AG20443 (cell line): Measurements from ENCODE around the gene ARMH1.

ENCODE experiments used
- DNase-seq: peaks from one replicate; pipeline ENCODE4 v3.0.0; 2012; ENCODE audit warnings: low spot score, mixed read lengths

Gene ARMH1

DNA sequence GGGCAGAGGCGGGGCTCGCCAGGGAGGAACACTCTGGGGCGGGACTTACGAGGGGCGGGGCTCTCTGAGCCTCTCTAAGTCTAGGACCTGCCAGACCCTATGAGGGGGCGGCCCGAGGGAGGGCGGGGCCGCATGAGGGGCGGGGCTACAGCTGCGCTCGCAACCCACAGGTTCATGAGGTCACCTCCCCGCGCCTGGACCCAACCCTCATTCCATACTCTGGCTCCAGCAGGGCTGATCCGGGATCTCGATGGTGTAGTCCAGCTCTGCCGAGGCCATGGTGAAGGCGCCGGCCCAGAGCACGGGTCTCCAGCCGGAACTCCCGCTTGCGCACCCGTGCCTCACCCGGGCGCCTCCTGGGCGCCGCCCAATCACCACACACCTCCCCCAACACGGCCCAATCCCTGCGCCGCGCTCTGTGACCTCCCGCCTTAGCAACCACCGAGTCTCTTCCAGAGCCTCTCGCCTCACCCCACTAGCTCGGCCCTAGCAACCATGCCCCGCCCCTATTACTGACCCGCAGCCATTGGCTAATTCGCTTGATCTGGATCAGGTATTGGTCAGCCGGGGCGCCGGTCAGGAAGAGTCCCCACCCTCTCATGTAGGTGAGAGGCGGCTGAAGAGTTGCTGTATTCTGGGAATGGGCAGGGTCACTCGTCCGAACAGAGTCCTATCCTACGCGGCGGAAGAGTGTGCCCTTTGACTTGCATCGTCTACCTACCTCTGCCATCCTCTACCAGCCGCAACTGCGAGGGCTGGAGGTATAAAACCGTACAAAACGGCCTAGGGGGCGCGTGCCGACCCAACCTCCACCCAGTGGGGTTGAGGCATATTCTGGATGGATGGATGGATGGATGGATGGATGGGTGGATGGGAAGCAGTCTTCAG is at the start of gene ARMH1, which contains the start of gene TMEM53:
Gene ARMH1 (plus strand): TSS at position 602 of the 888 bp plus-strand sequence. CDS start 14,984 bp downstream, outside the sequence.
Gene TMEM53 (minus strand): TSS at position 369 of the 888 bp plus-strand sequence. CDS start 90 bp downstream, at position 279.
- DNase-seq, result peak; percentile 98

GRCh38 chr1:44625348-44625747 is 49.2 kb upstream of the ARMH1 start:
- DNase-seq, result no peak

DNA sequence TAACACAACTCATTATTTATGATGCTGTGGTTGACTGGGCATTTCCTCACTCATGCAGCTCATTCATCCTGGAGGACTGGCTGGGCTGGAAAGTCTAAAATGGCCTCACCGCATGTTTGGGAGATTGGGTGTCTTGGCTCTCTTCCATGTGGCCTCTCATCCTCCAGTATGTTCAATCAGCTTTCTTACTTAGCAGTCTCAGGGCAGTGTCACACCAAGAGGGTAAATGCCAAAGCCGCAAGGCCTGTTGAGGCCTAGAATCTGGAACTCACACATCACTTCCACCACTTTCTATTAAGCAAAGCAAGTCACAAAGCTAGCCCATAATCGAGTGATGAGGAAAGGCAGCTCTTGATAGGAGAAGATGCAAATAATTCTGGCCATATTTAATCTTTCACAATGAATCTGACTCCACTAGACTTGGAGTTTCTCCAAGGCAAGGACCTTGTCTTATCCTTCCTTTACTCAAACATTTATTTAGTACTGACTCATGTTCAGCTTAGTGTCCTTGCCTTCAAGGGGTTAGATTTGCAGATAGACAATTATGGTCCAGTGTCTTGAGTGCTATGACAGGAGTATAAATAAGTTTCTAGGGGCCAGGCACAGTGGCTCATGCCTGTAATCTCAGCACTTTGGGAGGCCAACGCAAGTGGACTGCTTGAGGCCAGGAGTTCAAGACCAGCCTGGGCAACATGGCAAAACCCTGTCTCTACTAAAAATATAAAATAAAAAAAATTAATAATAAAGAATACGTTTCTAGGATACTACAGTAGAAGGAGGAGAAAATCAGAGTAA is 45.4 kb upstream of the ARMH1 start:
- DNase-seq, result peak; percentile 71

DNA sequence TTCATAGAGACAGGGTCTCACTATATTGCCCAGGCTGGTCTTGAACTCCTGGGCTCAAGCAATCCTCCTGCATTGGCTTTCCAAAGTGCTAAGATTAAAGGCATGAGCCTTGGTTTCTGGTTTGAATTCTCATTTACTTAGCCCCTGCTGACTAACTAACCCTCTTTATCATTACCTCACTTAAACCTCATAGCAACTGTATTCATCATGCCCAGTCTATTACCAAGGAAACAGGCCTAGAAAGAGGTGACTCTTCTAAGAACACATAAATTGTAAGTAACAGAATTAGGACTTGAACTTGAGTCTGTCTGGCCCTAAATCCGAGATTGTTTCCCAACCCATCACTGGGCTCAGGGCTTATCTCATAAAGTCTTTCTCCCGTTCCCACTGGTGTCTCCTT is 44.4 kb upstream of the ARMH1 start:
- DNase-seq, result peak; percentile 28

DNA sequence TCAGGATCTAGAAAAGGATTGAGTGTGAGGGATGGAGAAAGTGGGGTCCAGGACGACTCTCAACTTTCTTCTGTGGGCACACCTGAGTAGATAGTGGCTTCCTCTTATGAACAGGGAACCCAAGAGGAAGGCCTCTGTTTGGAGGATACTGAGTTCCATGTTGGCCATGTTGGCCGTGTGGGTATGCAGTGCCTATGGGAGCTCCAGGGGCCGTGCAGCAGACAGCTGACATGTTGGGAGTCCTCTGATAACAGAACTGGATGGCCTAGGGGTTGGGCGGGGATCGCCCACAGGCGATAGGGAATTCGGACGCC is 43.2 kb upstream of the ARMH1 start:
- no peak for DNase-seq

DNA sequence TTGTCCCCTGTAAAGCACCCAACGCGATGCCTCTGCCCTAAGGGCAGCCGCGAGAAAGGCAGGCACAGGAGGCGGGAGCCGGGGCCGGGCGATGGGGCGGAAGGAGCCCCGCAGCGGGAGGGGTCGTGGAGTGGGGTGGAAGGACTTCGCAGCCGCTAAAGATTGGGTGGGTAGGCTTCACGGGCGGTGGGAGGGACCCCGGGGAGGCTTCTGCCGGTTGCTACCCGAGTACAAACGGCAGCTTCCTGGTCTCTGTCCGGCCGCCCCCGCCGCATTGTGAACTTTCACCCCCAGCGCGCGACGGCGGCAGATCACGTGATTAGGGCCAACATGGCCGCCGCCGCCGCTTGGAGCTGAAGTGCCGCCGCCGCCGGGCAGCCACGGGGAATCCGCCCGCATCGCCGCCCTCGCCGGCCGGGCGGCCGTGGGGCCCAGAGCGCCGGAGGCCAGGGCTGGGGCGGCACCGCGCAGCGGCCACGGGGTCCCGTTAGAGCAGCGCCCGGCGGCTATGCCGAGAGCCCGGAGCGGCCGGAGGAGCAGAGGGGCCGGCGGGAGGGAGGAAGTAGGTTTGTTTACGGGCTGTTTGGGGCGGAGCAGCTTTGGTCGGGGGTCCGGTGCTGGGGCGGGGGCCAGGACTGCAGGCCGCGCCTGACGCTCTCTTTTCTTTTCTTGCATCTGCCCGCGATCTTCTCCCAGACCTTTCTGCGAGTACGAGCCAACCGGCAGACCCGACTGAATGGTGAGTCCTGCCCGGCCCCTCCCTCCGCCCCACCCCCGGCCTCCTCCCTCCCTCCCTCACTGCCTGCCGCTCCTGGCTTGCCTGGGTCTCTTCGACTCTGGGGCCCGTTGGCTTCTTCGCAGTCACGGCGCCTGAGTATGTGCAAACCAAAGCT is 42.6 kb upstream of the ARMH1 start:
- peak; percentile 95 for DNase-seq

DNA sequence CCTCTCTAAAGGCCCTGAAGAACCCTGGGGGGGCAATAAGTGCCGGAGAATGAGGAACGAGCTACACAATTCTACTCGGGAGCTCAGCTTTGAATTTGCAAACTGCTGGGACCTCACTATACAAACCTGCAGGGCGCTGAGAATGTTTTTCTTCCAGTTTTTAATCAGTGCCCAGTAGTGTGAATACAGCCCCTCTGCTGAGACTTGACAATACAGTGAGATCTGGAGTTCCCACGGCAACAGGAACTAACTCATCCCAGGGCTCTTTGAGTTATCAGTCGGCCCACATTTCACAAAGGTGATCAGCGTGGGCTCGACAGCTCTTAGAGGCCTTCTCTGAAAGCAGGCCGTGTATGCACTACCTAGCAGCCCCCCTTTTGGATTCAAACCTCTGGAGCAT is 41.9 kb upstream of the ARMH1 start:
- no peak for DNase-seq

DNA sequence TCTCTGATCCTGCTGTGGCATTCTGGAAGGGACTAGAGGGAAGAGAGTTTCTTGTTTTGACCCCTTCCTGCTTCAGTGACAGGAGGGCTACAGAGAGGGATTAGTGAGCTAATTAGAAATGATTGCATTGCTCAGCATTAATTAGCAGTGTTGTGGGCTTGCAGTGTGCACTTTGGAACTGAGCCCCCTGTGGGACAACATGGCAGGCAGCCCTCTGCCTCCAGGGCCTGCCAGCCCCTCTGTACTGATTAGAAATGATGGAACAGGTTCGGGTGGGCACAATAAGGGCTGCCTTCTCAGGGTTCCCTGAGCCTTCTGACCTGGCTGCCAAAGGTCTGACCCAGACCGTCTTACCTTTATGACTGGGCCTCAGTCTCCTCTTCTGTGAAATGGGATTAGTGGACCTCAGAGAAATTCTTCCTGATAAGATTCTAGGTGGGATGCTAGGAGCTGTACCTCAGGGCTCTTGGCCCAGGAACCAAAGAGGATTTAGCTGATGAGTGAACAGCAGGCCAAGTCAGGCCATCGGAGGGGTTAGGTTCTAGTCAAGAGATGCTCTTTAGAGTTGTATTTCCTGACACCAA is 39.8 kb upstream of the ARMH1 start:
- no peak for DNase-seq

GRCh38 chr1:44635439-44635838 is 39.1 kb upstream of the ARMH1 start:
- no peak for DNase-seq

GRCh38 chr1:44636083-44636687 is 38.3 kb upstream of the ARMH1 start:
- no peak for DNase-seq

DNA sequence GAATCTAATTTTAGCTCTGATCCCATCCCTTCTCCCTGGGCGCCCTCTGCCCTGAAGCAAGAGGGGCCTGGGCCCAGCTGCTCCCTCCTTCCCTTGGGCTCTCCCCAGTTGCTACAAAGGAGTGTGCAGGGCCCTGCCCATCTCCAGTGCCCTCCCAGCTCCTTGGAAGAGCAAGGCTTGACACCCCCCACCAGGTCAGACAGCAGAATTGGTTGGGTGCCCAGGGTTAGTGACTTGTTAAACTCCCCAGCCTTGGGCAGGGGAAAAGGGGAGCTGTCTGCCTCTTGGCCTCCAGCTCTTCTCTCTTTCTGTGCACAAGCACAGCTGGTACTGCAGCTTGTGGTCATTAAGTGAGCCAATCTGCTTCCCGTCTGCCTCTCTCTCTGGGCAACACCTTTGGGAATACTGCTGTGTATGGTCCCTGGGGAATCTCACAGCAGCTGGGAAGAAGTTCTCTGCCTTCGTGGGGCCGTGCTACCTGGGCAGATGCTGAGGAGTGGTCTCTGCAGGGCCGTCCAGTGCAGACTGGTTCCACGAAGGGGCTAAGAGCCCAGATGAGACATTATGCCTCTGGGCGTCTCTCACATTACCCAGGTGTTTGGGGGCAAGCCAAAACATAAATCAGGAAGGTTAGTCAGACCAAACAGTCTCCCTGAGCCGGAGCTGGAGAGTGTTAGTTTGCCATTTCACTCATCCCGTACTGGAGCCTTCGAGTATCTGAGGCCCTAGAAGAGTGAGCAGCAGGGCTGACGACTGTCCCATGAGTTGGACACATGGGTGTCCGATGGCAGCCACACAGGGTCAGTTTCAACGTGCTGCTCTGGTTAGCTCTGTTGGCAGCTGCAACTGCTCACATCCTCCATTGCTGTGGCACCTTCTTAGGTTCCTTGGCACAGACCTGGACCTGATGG is 37.6 kb upstream of the ARMH1 start:
- DNase-seq, result no peak

GRCh38 chr1:44637702-44638411 is 36.7 kb upstream of the ARMH1 start:
- DNase-seq, result no peak

DNA sequence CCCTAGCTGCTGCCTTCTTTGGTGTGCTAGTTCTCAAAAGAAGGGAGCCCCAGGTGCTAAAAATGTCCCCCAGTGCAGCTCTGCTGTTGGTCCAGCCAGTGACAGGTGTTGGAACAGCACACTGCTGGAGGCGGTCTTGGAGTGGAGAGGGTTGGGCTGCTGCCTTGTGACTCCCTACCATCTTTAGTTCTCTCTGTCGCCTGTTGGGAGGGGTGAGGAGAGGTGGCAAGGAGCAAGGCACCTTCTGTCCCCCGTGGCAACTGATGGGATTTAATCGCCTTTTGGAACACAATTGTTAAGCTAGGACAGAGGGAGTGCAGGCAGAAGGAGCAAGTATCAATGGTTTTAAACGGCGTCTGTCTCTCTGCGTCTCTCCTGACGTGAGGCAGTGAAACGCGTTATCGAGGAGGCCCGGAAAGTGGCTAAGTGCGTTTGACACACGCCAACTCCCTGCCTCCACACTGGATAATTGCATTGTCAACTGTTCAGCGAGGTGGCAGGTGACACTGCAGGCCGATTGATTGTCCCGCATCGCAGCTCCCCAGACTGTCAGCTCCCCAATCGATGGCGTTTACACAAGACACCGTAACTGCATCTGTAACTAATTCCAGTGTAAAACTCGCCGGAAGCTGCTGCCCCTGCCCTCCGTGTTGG is 34.2 kb upstream of the ARMH1 start:
- DNase-seq, result no peak

- no peak for DNase-seq
Measured at GRCh38 chr1:44641126-44642102, 33.1 kb upstream of the ARMH1 start.

DNA sequence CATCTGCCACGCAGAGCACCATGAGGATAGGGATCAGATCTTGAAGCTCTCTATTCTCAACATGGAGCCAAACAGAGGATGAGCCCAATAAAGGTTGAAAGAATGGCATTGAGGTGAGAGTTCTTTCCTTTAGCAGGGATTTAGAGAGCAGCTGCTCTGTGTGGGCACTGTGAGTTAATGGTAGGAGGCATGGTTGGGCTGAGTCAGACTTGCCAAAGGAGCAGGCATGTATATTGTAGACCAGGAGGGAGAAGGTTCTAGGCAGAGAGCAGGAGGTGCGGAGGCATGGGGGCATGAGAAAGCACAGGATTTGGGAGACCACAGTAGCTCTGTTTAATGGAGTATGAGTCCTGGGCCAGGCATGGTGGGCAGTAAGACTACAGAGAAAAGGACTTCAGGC is 32.3 kb upstream of the ARMH1 start:
- DNase-seq, result no peak

GRCh38 chr1:44642925-44643324 is 31.6 kb upstream of the ARMH1 start:
- DNase-seq, result no peak

DNA sequence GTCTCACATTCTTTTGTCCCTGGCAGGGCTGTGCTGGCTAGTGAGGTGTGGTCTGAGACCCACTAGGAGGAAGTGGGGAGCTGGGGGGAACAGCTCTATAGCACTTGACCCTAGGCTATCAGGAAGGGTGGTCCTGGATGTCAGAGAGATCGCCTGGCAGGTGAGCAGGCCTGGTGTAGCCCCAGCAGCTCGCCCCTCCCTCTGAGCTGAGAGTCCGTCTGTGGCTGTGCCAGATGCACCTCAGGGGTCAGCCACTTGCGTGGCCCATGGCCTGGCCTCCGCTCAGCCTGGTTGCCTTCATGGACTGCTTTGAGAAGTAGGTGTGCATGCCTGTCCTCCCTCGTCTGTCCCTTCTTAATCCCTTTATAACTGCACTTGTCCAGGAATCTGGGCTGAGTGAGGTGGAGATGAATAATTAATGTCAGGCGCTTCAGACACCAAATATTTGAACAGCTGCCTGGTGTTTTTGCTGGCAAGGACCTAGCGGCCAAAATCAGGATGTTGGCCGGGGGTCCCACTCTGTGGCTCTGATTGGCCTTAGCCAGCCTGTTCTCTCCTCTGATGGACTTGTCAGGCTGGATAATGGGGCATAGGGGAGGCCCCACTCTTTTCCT is 30.7 kb upstream of the ARMH1 start:
- DNase-seq, result no peak
